Skeletal muscle satellite cell (primary cell): ENCODE data around the gene PLEKHG3.
A peak's percentile ranks its signal among the peaks of the same experiment; 100 is the strongest.

Experiments
- H3K27me3 ChIP-seq: 2 replicates; pipeline ENCODE4 v1.7.0; 2013; ENCODE audit warnings: low read length; ENCODE audit not compliant: control insufficient read depth, insufficient read depth
- H3K36me3 ChIP-seq: 2 replicates; pipeline ENCODE4 v1.7.0; 2013; ENCODE audit warnings: mild to moderate bottlenecking, control low read depth, low read length; ENCODE audit not compliant: insufficient read depth
- H3K4me1 ChIP-seq: 2 replicates; pipeline ENCODE4 v1.7.0; 2013; ENCODE audit warnings: low read length; ENCODE audit not compliant: control insufficient read depth, insufficient read depth
- H3K4me2 ChIP-seq: 2 replicates; pipeline ENCODE4 v1.7.0; 2013; ENCODE audit warnings: mild to moderate bottlenecking, low read length
- H3K4me3 ChIP-seq: 2 replicates; pipeline ENCODE4 v1.7.0; 2013; ENCODE audit warnings: low read length
- H3K9ac ChIP-seq: 2 replicates; pipeline ENCODE4 v1.7.0; 2013; ENCODE audit warnings: mild to moderate bottlenecking, low read depth, low read length, moderate library complexity
- H3K9me3 ChIP-seq: replicated peaks from 2 replicates; pipeline ENCODE4 v1.7.0; 2013; ENCODE audit warnings: mild to moderate bottlenecking, control low read depth, low read length

Gene PLEKHG3

DNA sequence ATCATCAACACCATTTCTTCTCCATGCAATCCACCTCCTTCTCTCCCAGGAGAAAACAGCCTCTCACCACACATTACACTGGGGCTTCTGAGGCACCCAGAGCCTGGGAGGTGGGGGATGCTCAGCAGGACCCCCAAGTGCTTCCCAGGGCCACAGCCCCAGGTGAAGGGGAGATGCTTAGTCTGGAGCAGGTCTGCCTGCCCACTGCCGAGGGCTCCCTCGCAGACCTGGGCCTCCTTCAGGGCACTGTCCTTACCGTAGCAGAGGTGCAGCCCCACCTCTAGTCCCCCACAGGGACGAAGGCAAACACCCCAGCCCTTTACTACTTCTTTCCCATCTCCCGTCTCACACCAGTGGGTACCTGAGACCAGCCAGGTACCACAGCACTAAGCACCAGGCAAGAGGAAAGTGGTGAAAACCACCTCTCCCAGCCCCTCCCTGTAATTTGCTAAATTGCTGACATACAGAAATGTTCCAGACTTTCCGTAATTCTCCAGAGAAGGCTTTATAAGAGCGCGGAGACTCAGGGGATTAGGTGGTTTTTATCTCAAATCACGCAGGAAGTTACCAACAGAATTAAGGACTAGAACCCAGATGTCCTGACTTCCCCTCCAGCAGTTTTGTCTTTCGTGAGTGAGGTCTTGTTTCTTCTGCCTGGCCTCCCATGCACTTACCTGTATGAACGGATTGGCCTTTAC is 59.0 kb downstream of the PLEKHG3 start:
- H3K4me1 ChIP-seq = peaks cover 33% of the 10 kb centered on the region
- H3K36me3 ChIP-seq = no peaks in the 10 kb centered on the region
- no peak overlapping the region for H3K9ac ChIP-seq
- H3K27me3 ChIP-seq = peaks cover 14% of the 10 kb centered on the region
- H3K9me3 ChIP-seq = no peaks in the 10 kb centered on the region
- H3K4me2 ChIP-seq = no peak overlapping the region
- H3K4me3 ChIP-seq = no peak overlapping the region

GRCh38 chr14:64763801-64764621 is 59.8 kb downstream of the PLEKHG3 start:
- Histone ChIP-seq H3K4me1 (peaks cover 26% of the 10 kb centered on the region), H3K4me3 (no peak overlapping the region), H3K9ac (peak overlapping the region; percentile 63)

DNA sequence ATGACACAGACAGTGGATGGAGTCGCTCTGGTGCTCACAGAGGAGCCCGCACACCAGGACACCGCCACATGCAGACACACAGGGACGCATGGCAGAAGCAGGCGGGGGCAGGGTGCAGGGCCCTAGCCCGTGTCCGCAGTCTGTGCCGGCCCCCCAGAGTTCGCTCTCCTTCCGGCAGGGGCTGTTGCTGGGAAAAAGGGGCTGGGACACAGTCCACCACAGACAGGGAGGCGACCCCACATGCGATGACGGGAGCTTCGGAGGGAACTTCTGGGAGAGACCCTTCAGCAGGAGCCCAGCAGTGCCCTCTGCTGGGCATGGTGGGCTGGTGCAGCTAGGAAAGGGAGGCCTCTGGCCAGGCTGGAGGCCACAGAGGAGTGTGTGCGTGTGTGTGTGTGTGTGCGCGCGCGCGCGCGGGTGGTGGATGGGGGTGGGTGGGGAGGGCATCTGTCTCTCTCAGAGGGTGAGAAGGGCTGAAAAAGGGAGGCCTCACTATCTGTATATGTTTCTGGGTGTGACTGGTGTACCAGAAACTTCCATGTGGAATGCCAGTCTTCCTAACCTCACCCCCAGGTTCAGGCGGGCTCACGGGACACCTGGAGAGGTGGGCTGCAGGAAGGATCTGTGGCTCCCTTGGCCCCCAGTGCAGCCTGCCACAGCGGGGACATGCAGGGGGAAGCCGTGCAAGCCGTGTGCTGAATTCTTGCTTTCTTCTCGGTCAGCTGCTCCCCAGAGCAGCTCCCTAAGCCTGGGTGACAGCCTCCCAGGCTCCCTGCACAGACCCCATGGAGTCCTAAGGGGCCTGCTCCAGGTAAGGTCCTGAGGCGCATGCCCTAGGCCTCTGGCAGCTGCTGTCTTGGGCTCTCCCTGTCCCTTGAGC is 60.7 kb downstream of the PLEKHG3 start:
- no peaks in the 10 kb centered on the region for H3K36me3 ChIP-seq
- peaks cover 24% of the 10 kb centered on the region for H3K4me1 ChIP-seq
- peak overlapping the region; percentile 92 for H3K4me2 ChIP-seq
- H3K9ac ChIP-seq = peak overlapping the region; percentile 63
- peaks cover 25% of the 10 kb centered on the region for H3K27me3 ChIP-seq
- H3K9me3 ChIP-seq = no peaks in the 10 kb centered on the region
- peak overlapping the region; percentile 64 for H3K4me3 ChIP-seq

More at GRCh38 chr14:64763801-64764621, 59.8 kb downstream of the PLEKHG3 start:
- H3K27me3 ChIP-seq = peaks cover 18% of the 10 kb centered on the region
- peak overlapping the region; percentile 92 for H3K4me2 ChIP-seq
- H3K36me3 ChIP-seq = no peaks in the 10 kb centered on the region
- no peaks in the 10 kb centered on the region for H3K9me3 ChIP-seq

GRCh38 chr14:64765740-64766302 is 61.6 kb downstream of the PLEKHG3 start:
- no peak overlapping the region for H3K4me2 ChIP-seq
- peaks cover 24% of the 10 kb centered on the region for H3K4me1 ChIP-seq
- H3K36me3 ChIP-seq = no peaks in the 10 kb centered on the region
- no peak overlapping the region for H3K4me3 ChIP-seq
- peaks cover 26% of the 10 kb centered on the region for H3K27me3 ChIP-seq
- H3K9ac ChIP-seq = no peak overlapping the region
- no peaks in the 10 kb centered on the region for H3K9me3 ChIP-seq

DNA sequence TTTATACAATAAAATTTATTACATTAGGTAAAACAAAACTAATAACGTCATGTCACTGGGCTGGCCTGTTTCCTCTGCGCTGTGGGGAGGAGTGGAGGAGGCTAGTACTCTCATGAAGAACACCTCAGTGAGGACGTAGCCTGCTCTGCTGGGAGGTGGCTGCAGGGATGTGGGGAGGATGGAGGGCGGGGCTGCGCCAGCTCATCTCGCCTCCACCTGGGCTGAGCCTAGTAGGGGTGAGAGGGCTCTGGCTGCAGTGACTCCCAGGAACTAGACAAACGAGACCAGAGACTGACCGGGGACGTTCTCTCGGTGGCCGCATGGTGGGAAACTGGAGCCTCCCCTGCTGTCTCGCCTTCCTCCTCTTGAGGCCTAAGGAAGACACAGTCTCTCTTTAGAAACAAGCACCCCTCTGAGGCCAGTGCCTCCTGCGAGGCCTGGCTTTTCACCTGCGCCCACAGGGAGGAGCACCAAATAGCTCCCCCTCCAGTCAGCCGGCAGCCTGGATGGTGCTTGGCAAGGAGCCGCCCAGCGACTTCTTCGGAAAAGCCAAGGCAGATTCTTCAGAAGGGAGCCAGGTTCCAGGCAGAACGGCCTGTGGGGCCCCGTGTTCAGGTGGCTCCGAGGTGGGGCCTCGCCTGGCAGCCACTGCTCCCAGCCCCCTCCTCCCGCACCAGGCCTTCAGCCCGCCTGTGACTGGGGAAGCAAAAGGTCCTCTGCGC is 62.4 kb downstream of the PLEKHG3 start:
- no peak overlapping the region for H3K9ac ChIP-seq
- no peaks in the 10 kb centered on the region for H3K9me3 ChIP-seq
- peaks cover 20% of the 10 kb centered on the region for H3K4me1 ChIP-seq
- peaks cover 19% of the 10 kb centered on the region for H3K27me3 ChIP-seq
- H3K36me3 ChIP-seq = no peaks in the 10 kb centered on the region
- no peak overlapping the region for H3K4me3 ChIP-seq
- no peak overlapping the region for H3K4me2 ChIP-seq

DNA sequence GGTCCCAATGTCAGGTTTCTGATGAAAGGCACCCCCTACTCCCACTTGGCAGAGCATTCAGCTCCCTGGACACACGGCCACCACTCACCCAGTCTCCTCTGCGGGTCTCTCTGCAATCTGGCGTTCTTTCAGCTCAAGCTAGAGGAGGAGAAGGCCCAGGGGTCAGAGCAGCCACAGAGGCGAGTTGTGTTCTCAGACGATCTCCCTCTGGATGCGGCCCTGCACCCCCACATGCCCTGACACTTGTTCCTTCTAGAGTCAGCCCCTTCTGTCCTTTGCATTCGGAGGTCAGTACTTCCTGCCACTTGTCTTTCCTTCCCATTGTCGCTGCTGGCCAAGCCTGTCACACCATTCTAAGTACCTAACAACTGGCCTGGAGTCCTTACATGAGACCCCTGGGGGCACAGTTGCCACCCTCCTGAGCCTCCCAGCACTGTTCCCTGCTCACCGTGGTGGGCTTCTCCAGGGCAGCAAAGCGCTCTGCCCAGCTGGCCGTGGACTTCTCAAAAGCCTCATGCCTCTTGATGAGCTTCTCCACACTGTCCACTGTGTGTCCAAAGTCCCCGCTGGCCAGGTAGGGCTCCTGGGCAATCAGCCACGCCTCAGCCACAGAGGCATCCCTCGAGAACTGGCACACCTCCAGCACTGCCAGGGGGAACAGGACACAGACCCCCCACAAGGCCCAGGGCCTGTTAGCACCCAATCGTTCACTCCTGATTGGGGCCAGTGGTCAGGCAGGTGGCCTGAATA is 63.2 kb downstream of the PLEKHG3 start:
- Histone ChIP-seq H3K4me2 (no peak overlapping the region), H3K9ac (no peak overlapping the region), H3K27me3 (peaks cover 18% of the 10 kb centered on the region), H3K4me1 (peaks cover 12% of the 10 kb centered on the region), H3K36me3 (no peaks in the 10 kb centered on the region), H3K4me3 (no peak overlapping the region), H3K9me3 (no peaks in the 10 kb centered on the region)

GRCh38 chr14:64768401-64769095 is 64.3 kb downstream of the PLEKHG3 start:
- Histone ChIP-seq H3K4me3 (no peak overlapping the region), H3K36me3 (no peaks in the 10 kb centered on the region), H3K27me3 (peaks cover 18% of the 10 kb centered on the region), H3K9me3 (no peaks in the 10 kb centered on the region), H3K4me2 (no peak overlapping the region), H3K9ac (no peak overlapping the region), H3K4me1 (peaks cover 8% of the 10 kb centered on the region)

- Histone ChIP-seq H3K4me3 (no peak overlapping the region), H3K27me3 (peaks cover 18% of the 10 kb centered on the region), H3K9ac (no peak overlapping the region), H3K9me3 (no peaks in the 10 kb centered on the region), H3K4me2 (no peak overlapping the region), H3K4me1 (peaks cover 4% of the 10 kb centered on the region), H3K36me3 (no peaks in the 10 kb centered on the region)
Observed at GRCh38 chr14:64769096-64770020, 65.1 kb downstream of the PLEKHG3 start.

DNA sequence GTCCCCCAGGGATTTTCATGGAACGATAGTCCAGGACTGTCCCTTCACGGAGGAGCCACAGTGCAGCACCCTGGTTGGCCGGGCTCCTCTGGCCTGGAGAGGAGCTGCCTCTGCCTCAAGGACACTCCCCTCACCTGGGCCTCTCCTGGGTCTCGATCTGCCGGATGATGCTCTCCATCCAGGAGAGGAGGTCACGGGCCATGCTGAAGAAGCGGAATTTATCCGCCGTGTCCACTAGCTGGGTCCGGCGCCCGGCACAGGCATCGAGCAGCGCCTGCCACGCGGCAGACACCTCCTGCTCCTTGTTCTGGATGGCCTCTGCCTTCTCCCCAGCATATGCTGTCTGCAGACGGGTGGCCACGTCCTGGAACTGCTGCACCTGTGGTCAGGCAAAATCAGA is 66.5 kb downstream of the PLEKHG3 start:
- Histone ChIP-seq H3K4me1 (no peaks in the 10 kb centered on the region), H3K27me3 (peaks cover 22% of the 10 kb centered on the region), H3K4me3 (no peak overlapping the region), H3K4me2 (no peak overlapping the region), H3K36me3 (no peaks in the 10 kb centered on the region), H3K9me3 (no peaks in the 10 kb centered on the region), H3K9ac (no peak overlapping the region)
